PC-9 (cell line): ENCODE results near the gene MED13L. TPM values are rescaled to one million over a fixed set of nuclear protein-coding genes. Genes with fewer than 3 reads are reported as not detected.

Experiments used
- BruUV-seq: library from RNA; stranded (reverse); fragments of 400-500 nt; replicated peaks from 2 replicates; lab custom pipeline; 2021; lab: Mats Ljungman, UMichigan
- CTCF ChIA-PET: fragments of 300-600 bp; sonication (Branson Sonifier 250); formaldehyde crosslinking; loops from one replicate; lab custom pipeline; 2022; ENCODE audit warnings: antibody characterized with exemption; lab: Charles Lee
- POLR2A ChIA-PET: fragments of 300-600 bp; sonication (Branson Sonifier 250); formaldehyde crosslinking; loops from one replicate; lab custom pipeline; 2022; ENCODE audit warnings: antibody characterized with exemption; ENCODE audit not compliant: unreplicated experiment; lab: Charles Lee
- DNase-seq, 2 experiments: peaks; one replicate each; pipeline versions ENCODE4 v3.0.0 to v3.0.0-alpha.2; 2015 to 2022; ENCODE audit warnings: mixed read lengths in 1 of 2
- H2AFZ ChIP-seq: fragments of 200-600 bp; sonication (generic); 2 replicates; pipeline ENCODE4 v1.8.1; 2017; ENCODE audit warnings: antibody characterized with exemption
- H3F3A ChIP-seq: fragments of 200-600 bp; sonication (generic); 2 replicates; pipeline ENCODE4 v1.8.1; 2017; ENCODE audit warnings: antibody characterized with exemption, mild to moderate bottlenecking, low read depth; ENCODE audit not compliant: insufficient read depth
- H3K27ac ChIP-seq: fragments of 200-600 bp; sonication (generic); 2 replicates; pipeline ENCODE4 v1.6.1; 2016; ENCODE audit warnings: mixed run types
- H3K27me3 ChIP-seq: fragments of 200-600 bp; sonication (generic); 2 replicates; pipeline ENCODE4 v1.6.1; 2016; ENCODE audit warnings: low read depth, mixed run types; ENCODE audit not compliant: insufficient read depth
- H3K36me3 ChIP-seq: fragments of 200-600 bp; sonication (generic); 2 replicates; pipeline ENCODE4 v1.6.1; 2016; ENCODE audit warnings: low read depth, mixed run types
- H3K4me1 ChIP-seq: fragments of 200-600 bp; sonication (generic); replicated peaks from 2 replicates; pipeline ENCODE4 v1.6.1; 2016; ENCODE audit warnings: mixed run types; ENCODE audit not compliant: insufficient read depth
- H3K4me2 ChIP-seq: fragments of 200-600 bp; sonication (generic); 2 replicates; pipeline ENCODE4 v1.6.1; 2017; ENCODE audit warnings: mixed run types
- H3K4me3 ChIP-seq: fragments of 200-600 bp; sonication (generic); 2 replicates; pipeline ENCODE4 v1.6.1; 2016; ENCODE audit warnings: mixed run types
- H3K79me2 ChIP-seq: fragments of 200-600 bp; sonication (generic); 2 replicates; pipeline ENCODE4 v1.6.1; 2017; ENCODE audit warnings: low read depth, mixed run types
- H3K9me2 ChIP-seq: fragments of 200-600 bp; sonication (generic); 2 replicates; pipeline ENCODE4 v1.8.1; 2017; ENCODE audit warnings: mild to moderate bottlenecking; ENCODE audit not compliant: insufficient read depth
- H3K9me3 ChIP-seq: fragments of 200-600 bp; sonication (generic); 2 replicates; pipeline ENCODE4 v1.8.1; 2016; ENCODE audit warnings: low read depth; ENCODE audit not compliant: insufficient read depth
- H4K20me1 ChIP-seq: fragments of 200-600 bp; sonication (generic); 2 replicates; pipeline ENCODE4 v1.8.1; 2017; ENCODE audit not compliant: insufficient read depth
- CTCF ChIP-seq: fragments of 200-600 bp; sonication (generic); conservative IDR thresholded peaks from 2 replicates; pipeline ENCODE4 v1.6.1; 2017; ENCODE audit warnings: mixed run types, antibody characterized with exemption, mild to moderate bottlenecking, moderate library complexity
- EZH2 ChIP-seq: fragments of 200-600 bp; sonication (generic); IDR thresholded peaks from 2 replicates; pipeline ENCODE4 v1.8.0; 2017; ENCODE audit warnings: antibody characterized with exemption, low read depth
- intact Hi-C: fragments of 100-400 bp; cut with micrococcal nuclease; formaldehyde crosslinking; loops from one replicate; pipeline ENCODE4 v1.10.0; 2022; ENCODE audit not compliant: unreplicated experiment
- total RNA-seq: library from RNA; stranded (reverse); gene quantifications from 2 replicates; pipeline ENCODE4 v1.2.3, GENCODE V29; 2021

Gene MED13L
- total RNA-seq, 1 experiment from 2014 or later = 89.5 TPM

- CTCF ChIA-PET = no interaction called here
- no peak for DNase-seq
Observed at GRCh38 chr12:116152268-116152667, 125.2 kb downstream of the MED13L start.

GRCh38 chr12:116150452-116150851 lies 127.0 kb downstream of the MED13L start:
- Histone ChIP-seq H3K79me2 (peaks cover 88% of the 10 kb centered on the region), H3K27ac (no peak overlapping the region), H3K9me3 (no peaks in the 10 kb centered on the region; the same call in 1 of the 2 replicates), H3K36me3 (no peaks in the 10 kb centered on the region), H3K4me2 (no peak overlapping the region), H3K4me3 (no peak overlapping the region), H4K20me1 (peaks cover 47% of the 10 kb centered on the region), H3K27me3 (no peaks in the 10 kb centered on the region), H2AFZ (no peak overlapping the region), H3K9me2 (no peaks in the 10 kb centered on the region), H3F3A (peaks cover 23% of the 10 kb centered on the region), H3K4me1 (peaks cover 4% of the 10 kb centered on the region; the same call in 1 of the 2 replicates)
- intact Hi-C loops = no loop called here
- ChIA-PET CTCF (interaction anchor here (0.5 kb wide), 1 partner anchor 75 kb away, joined by 6 read pairs; no protein-coding TSS in a partner anchor), POLR2A (interaction anchor here (0.7 kb wide), 1 partner anchor 208 kb away, joined by 9 read pairs; no protein-coding TSS in a partner anchor)
- TF ChIP-seq CTCF = no peak
- TF ChIP-seq EZH2 = no peak
- no TSS peak for BruUV-seq
- DNase-seq = no peak

More at GRCh38 chr12:116152268-116152667, 125.2 kb downstream of the MED13L start:
- Histone ChIP-seq H3K4me3 (no peak overlapping the region), H2AFZ (no peak overlapping the region), H4K20me1 (peaks cover 38% of the 10 kb centered on the region), H3K4me2 (no peak overlapping the region), H3K79me2 (peaks cover 88% of the 10 kb centered on the region), H3K9me3 (no peaks in the 10 kb centered on the region), H3K27ac (no peak overlapping the region), H3K27me3 (no peaks in the 10 kb centered on the region), H3K4me1 (0 out of 2 replicates have a peak, but pooled peaks cover 4% of the 10 kb centered on the region), H3K36me3 (no peaks in the 10 kb centered on the region), H3F3A (peaks cover 23% of the 10 kb centered on the region), H3K9me2 (no peaks in the 10 kb centered on the region)
- no TSS peak for BruUV-seq
- TF ChIP-seq EZH2 (no peak), CTCF (no peak)
- intact Hi-C loops = no loop called here
- POLR2A ChIA-PET = no interaction called here

- Histone ChIP-seq H3K36me3 (no peaks in the 10 kb centered on the region), H3K4me2 (no peak overlapping the region), H3K9me2 (no peaks in the 10 kb centered on the region), H3K4me3 (no peak overlapping the region), H3K27me3 (no peaks in the 10 kb centered on the region), H3K4me1 (peaks cover 4% of the 10 kb centered on the region; the same call in 1 of the 2 replicates), H4K20me1 (peaks cover 46% of the 10 kb centered on the region), H3K9me3 (no peaks in the 10 kb centered on the region; the same call in 1 of the 2 replicates), H2AFZ (no peak overlapping the region), H3K79me2 (peaks cover 88% of the 10 kb centered on the region), H3F3A (peaks cover 27% of the 10 kb centered on the region; the same call in 1 of the 2 replicates), H3K27ac (no peak overlapping the region)
- DNase-seq = no peak
- ChIA-PET POLR2A (interaction anchor here (0.7 kb wide), 1 partner anchor 209 kb away, joined by 9 read pairs; no protein-coding TSS in a partner anchor), CTCF (interaction anchor here (0.5 kb wide), 1 partner anchor 75 kb away, joined by 6 read pairs; no protein-coding TSS in a partner anchor)
- TF ChIP-seq CTCF = no peak
- TF ChIP-seq EZH2 = no peak
- intact Hi-C loops = no loop called here
- no TSS peak for BruUV-seq
Observed at GRCh38 chr12:116150001-116150400, 127.5 kb downstream of the MED13L start.
